NCI-H345 treated with DMSO at 0.1 percent for 48 hours (cell line): ENCODE results near the gene WNT16.
"Not testable (repeated sequence)": the region's sequence is repeated elsewhere in the genome, so short reads cannot be mapped to it uniquely, and the experiment has no call there.

Experiments used
- DNase-seq: peaks from one replicate; lab custom pipeline; 2025; ENCODE audit not compliant: unreplicated experiment; lab: John Stamatoyannopoulos, UW

Gene WNT16, protein sequence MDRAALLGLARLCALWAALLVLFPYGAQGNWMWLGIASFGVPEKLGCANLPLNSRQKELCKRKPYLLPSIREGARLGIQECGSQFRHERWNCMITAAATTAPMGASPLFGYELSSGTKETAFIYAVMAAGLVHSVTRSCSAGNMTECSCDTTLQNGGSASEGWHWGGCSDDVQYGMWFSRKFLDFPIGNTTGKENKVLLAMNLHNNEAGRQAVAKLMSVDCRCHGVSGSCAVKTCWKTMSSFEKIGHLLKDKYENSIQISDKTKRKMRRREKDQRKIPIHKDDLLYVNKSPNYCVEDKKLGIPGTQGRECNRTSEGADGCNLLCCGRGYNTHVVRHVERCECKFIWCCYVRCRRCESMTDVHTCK

DNA sequence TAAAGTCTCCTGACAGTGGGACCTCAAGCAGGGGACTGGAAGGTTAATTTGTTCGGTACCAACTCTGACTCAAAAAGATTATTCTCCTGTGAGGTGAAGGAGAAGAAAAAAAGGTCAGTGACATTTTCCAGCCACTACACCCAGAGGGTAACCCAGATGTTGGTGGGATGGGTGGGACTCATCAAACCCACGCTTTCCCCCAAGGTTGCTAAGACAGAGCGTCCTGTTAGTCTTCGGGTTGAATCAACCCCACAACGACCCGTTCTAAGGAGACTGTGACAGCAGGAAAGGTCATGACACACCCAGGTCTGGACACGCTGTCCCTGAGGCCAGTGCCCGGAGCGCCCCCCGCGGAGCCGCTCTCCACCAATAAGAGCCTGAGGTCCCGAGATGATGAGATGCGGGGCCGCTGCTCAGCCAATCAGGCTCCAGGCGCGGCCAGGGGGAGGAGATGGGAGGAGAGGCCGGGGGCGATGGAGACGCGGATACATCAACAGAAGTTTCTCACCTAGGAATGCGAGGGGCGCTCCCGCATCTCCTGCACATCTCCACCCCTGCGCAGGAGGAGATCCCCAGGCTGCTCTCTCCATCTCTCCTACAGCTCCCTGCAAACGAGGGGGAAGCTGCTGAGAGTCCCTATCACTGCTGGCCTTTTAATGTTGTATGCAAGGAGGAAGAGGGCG lies at the start of gene WNT16:
WNT16 (plus strand) TSS at position 493 of the 683 bp plus-strand sequence. CDS start 293 bp downstream, outside the sequence.
- DNase-seq = no peak

DNA sequence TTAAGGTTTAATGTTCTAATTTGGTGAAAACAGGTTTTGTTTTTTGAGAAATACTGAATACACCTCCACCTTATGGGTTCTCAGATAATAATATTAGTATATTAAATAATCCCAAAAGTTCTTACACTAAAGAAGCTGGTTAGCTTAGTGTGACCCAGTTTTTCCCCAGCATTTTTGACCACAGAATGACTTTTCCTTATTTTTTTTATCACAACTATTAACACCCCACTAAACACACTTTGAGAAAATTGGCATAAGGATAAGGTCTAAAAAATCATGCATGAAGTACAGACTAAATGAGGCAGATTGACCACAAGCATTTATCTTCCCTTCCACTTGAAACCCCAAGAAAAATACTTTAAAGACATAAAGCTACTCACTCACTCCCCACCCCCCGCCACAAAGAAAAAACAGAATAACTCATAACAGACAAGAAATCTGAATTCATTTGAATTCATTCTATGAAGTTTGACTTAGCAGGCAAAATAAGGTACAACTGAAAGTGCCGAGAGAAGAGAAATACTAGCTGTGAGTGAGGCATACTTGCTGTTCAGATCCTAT lies 49.7 kb upstream of the WNT16 start:
- no peak for DNase-seq

DNA sequence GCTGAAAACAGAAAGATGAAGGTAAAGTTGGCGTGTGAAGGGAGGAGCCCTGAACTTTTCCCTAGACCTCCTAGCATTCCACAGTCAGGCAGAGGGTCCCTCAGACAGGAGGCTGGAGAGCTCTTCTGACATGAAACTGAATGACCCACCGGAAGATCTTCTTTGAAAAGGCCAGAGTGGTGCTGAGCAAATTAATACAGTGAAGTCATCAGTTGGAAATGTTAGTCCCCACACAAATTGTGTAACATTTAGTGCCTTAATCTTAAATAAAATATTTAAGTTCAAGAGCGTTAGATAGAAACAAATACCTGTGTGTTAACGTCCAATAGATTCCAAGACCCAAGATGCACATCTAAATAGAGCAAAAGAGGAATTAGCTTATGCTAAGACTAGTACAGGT lies 49.0 kb upstream of the WNT16 start:
- no peak for DNase-seq

GRCh38 chr7:121280656-121281055 lies 48.1 kb upstream of the WNT16 start:
- no peak for DNase-seq

DNA sequence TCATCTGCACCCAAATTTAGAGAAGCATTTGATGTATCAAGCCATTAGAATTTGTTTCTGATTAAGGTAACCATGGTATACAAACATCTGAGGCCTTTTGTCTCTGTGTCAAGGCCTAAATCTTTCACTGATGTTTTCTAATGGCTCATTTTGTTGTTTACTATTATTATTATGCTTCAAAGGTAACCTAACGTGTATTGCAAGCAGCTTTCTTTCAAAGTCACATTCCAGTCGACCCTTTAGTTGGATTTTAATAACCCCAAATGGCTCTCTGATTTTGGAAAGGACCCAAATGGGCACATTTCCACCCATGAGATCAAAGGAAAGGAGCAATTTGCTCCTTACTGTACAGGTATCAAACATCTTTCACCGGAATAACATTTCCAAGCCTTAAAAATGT lies 46.7 kb upstream of the WNT16 start:
- DNase-seq = no peak

GRCh38 chr7:121285066-121285667 lies 43.6 kb upstream of the WNT16 start:
- DNase-seq = no peak

GRCh38 chr7:121286186-121286585 lies 42.6 kb upstream of the WNT16 start:
- DNase-seq = no peak

DNA sequence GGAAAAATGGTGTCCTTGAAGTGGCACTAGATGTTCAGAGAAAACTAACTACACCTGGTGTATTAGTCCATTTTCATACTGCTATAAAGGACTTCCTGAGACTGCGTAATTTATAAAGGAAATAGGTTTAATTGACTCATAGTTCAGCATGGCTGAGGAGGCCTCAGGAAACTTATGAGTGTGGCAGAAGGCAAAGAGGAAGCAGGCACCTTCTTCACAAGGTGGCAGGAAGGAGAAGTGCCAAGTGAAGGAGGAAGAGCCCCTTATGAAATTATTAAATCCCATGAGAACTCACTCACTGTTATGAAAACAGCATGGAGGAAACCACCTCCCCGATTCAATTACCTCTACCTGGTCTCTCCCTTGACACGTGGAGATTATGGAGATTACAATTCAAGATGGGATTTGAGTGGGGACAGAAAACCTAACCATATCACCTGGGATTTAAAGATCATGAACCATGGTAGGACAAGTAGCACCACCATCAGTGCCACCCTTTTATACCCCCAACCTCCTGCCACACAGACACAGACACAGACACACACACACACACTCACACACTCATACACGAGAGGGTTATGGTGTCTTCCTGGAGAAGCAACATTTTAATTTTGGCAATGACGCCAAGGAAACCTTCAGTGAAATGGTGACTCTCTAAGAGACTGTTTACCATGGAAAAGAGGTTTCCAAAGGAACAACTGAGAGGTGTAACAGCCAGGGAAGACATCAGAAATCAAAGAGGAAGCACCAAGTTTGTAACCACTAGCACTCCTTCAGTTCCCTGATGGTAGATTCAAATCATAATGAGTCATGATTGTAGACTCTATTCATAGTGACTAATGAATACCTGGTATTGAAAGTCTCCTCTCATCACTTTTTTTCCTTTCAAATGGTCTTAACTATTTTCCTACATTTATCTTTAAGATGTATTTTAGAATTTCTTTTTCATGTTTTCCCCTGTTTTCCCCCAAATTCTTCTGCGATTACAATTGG lies 41.8 kb upstream of the WNT16 start:
- DNase-seq = no peak

DNA sequence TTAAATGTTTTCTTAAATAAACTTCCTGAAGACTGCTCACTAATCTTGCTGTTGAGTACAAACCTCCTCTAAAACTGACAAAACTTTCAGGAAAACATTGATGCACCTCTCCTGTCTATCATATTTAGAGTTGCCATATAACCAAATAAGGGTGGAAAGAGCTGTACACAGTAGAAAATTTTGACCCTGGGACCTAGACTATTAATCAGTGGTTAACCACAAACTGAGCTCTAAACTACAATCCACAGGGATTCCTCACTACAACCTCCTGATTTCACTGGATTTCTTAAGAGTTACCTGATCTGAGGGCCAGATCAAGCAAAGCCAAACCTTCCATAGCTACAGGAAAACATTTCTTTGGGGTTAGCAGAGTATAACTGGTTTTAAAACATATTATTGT lies 39.9 kb upstream of the WNT16 start:
- DNase-seq = no peak

DNA sequence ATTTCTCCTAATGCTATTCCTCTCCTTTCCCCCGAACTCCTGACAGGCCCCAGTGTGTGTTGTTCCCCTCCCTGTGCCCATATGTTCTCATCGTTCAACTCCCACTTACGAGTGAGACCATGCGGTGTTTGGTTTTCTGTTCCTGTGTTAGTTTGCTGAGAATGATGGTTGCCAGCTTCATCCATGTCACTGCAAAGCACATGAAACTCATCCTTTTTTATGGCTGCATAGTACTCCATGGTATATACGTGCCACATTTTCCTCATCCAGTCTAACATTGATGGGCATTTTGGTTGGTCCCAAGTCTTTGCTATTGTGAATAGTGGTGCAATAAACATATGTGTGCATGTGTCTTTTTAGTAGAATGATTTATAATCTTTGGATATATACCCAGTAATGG lies 38.9 kb upstream of the WNT16 start:
- not testable (repeated sequence) for DNase-seq

DNA sequence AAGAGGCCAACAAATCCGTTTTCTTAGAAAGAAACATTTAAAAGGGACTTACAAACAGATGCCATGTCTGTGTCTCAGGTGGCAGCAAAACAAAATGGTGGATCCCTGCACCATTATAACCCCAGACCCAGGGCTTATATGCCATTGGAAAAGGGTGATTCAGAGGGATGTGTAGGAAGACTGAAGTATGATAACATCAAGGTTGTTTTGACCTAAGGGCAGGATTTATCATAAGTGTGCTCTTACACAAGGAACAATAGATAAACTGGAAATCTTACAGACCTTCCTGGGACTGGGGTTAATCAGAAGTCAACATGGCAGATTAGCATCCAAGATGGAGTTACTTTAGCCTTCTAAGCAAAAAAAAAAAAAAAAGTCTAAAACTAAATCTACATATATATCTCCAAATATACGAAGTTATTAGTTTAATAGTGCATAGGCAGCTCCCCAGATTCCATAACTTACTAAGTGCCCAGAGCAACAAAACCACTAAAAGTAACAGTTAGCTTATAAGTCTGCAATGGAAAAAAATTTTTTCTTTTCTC lies 34.3 kb upstream of the WNT16 start:
- DNase-seq = no peak

DNA sequence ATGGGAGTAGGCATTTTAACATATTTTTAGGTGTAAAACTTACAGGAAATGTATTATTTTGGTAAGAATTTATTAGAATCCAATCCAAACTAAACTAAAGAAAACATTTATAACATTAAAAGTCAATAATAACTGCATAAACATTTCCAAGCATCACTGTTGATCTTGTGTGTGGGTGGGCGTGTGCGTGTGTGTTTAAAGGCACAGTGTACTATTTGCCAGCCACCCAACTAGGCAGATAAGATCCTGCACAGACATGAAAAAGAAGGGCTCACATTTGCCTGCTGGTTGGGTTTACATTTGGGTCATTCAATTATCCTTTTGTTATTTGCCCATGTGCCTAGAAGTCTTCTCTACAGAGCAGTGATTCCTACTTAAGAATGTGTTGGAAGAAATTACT lies 31.0 kb upstream of the WNT16 start:
- no peak for DNase-seq

DNA sequence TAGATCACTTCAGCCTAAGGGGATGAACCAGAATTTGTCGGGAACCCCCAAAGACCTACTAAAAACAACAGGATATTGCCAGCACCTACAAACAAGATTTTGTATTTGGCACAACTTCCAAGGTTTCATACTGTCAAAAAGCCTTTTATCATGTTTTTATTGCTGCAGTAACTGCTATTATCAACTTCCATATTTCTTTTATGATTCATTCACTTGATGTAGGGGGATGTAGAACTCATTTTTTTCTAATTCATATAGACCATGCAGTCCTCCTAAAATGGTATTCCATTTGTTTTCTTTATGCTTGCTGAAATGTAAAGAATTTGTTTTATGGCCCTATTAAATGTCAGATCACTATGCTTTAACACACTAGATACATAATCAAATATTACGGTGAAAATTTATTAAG lies 30.0 kb upstream of the WNT16 start:
- no peak for DNase-seq

DNA sequence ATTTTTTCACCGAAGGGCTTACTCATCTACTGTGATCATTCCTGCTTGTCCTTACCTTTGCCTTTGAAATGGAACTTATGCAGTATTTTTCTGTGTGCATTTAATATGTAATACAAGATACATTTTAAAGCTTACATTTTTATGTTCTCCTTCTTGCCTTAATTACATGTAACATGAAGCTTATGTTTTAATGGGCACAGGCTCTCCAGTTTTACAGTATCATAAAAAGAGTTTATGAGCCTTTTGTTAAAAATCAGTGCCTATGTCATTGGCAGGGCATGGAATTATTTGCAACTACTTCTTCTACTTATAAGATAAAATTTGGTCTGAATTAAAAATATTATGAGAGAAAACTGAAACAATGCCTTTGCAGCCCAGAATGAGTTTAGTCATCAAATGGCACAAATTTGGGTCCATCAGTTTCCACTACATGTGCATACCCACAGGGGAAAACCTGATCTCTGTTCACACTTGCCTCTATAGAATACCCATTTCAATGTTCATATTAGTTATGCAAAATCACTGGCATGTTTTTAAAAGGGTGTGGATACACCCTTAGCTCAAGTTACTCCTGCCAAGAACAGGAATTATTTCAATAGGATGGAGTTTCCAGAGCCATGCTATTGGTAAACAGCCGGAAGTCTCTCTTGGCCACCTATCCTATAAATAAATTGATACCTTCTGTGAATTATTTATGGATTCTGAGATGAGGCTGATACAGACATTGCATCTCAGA lies 27.9 kb upstream of the WNT16 start:
- no peak for DNase-seq

DNA sequence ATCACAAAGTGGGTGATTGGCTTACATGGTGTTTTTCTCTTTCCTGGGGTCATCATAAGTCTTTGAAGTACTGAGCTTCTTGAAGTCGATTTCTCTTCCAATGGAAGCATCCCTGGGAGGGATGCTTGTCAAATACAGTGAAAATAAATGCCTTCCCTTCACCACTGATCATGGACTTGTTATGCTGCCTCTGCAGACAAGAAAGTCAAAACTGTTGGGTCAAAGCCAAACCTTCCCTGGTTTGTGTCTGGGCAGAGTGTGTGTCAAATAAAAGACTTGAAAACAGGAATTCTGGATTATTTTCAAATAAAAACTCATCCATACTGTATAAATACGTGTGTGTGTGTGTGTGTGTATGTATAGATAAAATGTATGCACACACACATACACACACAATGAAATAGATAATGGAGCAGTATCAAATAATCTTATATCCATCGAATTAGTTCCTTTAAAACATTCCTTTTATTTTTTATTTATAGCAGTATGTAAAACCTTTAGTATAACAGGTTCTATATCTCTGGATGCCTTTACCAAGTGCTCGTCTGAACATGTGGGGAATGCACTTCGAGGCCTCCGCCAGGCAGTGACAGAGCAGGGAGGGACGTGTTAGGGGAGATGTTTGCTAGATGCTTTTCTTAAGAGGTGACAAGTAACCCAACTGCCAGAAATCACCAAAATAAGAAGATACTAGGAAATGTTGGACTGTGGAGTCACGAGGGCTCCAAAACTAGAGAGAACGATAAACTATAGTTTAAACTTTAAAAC lies 27.2 kb upstream of the WNT16 start:
- DNase-seq = no peak

DNA sequence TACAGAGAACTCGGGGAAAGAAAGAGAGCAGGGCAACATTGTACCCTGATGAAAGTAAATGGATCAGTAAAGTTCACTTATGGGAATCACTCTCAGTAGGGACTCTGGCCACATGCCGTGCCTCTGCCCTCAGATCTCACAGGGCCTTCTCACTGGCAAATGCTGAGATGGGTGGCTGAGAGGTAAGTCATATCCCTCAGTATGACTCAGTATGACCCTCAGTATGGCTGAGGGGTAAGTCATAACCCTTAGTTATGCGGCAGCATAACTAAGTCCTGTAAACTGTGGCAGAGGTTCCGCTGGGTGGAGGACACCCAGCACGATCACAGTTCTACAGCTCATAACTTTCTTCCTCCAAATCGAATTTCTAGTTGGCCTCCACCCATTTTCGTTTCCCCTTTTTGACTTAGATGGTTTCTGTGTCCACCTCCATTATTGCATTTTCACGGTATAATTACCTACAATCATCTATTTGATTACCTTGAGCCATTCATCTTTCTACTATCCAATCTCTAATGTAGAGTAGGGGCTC lies 26.5 kb upstream of the WNT16 start:
- DNase-seq = no peak

DNA sequence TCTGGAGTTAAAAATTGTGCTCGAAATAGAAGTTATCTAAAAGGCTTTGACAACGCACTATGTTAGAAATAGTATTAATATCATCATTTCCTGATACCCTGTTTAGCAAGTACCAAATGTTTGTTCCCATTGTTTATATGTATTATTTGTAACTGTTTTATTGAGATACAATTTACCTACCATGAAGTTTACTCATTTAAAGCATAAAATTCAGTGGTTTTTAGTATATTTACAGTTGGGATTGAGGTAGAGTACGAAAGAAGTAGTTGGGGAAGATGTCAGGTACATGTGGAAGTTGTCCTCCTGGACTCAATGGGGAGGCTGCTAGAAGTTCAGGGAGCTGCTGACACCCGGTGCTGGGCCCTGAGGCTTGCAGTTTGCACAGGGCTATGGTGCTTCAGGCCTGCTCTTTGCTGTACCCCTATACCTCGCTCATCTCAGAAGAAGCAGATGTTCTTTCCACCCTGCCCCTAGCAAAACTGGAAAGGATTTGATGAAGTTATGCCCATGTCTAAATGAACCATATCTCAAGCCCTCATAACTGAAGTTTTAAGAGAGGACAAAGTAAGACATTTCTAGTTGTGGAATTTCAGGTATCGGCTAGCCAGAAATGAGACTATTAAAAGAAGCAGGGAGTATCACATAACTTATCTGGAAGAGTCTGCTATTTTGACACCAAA lies 25.2 kb upstream of the WNT16 start:
- DNase-seq = no peak

GRCh38 chr7:121304102-121304658 lies 24.6 kb upstream of the WNT16 start:
- DNase-seq = no peak
